ENCODE results near the gene NCOA7.
A peak's percentile ranks its signal among the peaks of the same experiment; 100 is the strongest.

The NCOA7 gene, protein sequence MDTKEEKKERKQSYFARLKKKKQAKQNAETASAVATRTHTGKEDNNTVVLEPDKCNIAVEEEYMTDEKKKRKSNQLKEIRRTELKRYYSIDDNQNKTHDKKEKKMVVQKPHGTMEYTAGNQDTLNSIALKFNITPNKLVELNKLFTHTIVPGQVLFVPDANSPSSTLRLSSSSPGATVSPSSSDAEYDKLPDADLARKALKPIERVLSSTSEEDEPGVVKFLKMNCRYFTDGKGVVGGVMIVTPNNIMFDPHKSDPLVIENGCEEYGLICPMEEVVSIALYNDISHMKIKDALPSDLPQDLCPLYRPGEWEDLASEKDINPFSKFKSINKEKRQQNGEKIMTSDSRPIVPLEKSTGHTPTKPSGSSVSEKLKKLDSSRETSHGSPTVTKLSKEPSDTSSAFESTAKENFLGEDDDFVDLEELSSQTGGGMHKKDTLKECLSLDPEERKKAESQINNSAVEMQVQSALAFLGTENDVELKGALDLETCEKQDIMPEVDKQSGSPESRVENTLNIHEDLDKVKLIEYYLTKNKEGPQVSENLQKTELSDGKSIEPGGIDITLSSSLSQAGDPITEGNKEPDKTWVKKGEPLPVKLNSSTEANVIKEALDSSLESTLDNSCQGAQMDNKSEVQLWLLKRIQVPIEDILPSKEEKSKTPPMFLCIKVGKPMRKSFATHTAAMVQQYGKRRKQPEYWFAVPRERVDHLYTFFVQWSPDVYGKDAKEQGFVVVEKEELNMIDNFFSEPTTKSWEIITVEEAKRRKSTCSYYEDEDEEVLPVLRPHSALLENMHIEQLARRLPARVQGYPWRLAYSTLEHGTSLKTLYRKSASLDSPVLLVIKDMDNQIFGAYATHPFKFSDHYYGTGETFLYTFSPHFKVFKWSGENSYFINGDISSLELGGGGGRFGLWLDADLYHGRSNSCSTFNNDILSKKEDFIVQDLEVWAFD

DNA sequence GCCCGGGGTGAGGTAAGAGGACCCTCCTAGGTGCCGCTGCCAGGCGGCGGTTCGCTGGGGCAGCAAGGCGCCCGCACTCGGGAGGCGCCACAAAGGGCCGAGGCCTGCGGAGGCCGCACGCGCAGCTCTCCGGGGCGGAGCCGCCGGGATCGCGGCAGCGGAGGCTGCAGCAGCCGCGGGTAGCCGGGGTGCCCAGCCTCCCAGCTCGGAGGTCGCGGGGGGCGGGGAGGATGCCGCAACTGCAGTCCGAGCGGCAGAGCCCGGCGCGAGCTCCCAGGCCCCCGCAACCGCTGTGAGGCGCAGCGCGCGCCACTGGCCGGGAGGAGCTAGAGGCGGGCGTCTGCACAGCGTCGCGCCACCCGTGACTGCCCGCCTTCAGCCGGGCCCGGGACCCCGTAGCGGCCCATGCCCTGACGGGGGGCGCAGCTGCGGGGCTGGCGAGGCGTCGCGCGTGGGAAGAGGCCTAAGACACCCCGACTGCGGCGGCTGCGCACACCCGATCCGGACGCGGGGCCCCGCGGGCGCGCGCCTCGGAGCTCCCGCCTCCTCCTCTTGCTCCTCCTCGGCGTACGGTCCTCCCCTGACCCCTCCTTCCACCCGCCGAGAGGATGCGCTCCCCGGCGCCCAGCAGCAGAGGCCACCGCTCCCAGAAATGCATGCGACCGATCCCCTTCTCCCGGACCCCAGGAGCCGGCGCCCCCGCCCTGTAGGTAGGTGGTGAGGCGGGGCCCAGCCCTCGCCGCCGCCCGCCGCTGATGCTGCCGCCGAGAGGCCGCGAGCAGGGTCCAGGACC is at the start of gene NCOA7:
NCOA7 (plus strand) TSS at position 603 of the 793 bp plus-strand sequence. CDS start 24,395 bp downstream, outside the sequence.
- DNase-seq (ENCODE audit: low spot score): peak; percentile 79

GRCh38 chr6:125741336-125741735 is 49.4 kb upstream of the NCOA7 start:
- no peak for DNase-seq (ENCODE audit: low spot score)

- DNase-seq (ENCODE audit: low spot score): no peak
These were observed 48.7 kb upstream of the NCOA7 start for GRCh38 chr6:125742024-125742423.

DNA sequence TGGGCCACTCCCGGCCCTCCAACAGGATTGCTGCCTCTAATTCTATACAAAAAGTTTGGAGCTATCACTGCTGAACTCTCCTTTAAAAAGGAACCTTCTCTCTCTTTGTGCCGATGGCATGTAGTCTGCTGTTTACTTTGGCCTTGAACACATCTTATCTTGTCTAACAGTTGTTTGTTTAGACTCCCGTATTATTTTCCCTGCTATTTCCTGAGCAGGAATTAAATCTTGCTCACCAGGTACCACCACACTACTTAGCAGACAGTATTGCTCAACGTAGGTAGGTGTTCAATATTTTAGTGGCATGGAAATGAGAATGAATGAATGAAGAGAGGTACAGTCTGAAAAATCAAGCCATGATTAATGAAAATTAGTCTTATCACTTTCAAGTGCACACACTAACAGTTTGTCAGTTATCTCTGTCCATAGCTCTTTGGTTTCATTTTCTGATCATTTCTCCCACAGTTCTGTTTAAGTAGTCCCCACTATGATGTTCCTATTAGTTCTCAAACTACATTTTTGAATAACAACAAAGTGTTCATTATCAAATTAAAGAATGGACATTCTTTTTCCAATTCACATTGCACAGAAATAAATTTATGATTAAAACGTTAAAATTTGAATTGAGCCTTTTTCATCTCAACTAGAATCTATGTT is 48.2 kb upstream of the NCOA7 start:
- DNase-seq (ENCODE audit: low spot score): no peak

- no peak for DNase-seq (ENCODE audit: low spot score)
These were observed 47.2 kb upstream of the NCOA7 start for GRCh38 chr6:125743604-125744003.

DNA sequence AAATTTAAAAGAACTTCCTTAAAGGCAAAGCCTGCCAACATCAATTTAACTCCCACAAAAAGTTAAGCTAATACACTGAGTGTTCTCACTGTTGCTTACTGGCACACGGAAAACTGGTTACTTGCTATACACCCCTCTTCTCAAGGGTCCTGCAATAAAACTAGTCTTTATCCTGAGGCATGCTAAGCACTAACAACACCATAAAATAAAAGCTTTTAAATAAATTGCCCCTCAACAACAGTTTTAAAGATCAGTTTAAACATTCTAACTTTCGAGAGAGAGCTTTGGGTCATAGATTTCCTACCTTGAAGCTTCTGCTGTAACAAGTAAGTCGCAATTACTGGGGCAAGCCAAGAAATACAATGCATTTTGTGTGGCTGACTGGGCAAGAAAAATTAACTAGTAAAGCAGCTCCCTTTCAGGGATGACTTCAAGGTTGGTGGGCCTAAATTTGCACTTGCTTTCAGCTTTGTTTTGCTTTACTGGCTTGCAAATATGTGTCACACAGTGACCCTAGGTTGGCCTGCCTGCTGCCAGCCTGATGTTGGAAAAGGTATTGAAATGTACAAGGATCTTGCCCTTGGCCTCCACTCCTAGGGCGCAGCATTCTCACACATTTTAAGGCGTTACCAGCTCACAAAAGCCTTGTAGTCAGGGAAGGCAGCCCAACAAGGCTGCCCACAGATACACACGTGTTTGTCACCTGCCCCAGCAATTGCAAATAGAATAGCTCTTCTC is 45.3 kb upstream of the NCOA7 start:
- no peak for DNase-seq (ENCODE audit: low spot score)

- no peak for DNase-seq (ENCODE audit: low spot score)
These were observed 44.7 kb upstream of the NCOA7 start for GRCh38 chr6:125746019-125746414.

GRCh38 chr6:125746731-125747588 is 43.8 kb upstream of the NCOA7 start:
- peak; percentile 66 for DNase-seq (ENCODE audit: low spot score)

- peak; percentile 6 for DNase-seq (ENCODE audit: low spot score)
These were observed 43.0 kb upstream of the NCOA7 start for GRCh38 chr6:125747589-125748405.

DNA sequence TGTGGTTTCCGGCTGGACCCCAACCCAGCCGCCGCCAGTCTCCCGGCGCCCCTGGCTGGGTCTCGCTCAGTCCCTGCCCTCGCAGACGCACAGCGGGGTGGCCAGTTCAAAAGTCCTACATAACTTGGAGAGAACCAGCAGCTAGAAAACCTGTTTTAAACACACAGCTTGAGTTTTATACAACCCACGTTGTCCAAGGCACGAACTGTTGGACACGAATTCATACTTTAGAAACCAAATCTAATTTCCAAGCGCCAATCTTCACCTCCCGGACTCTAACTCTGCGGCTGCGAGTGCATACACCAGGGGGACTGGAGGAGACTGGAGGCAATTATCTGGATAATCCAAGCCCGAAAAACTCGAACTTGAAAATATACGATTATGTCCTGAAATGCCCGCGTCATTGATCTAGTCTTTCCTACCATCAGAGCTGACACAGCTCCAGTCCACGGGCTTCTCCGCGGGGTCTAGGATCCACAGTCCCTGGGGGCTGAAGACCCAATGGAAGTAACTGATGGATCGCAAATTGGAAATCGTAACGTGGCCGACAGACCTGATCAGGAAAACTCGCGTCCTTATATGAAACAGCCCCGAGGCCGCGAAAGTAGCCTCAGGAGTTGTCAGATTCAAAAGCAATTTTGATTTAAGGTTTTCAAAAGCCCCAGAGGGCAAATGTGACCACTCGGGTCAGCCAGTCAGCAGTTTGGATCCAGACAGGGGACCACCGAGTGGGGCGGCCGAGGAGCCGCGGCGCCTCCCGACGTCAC is 42.2 kb upstream of the NCOA7 start:
- DNase-seq (ENCODE audit: low spot score): no peak

- DNase-seq (ENCODE audit: low spot score): peak; percentile 79
These were observed 41.4 kb upstream of the NCOA7 start, which contains the start of gene HEY2 for GRCh38 chr6:125749173-125749864. TSS of gene HEY2 (plus strand) at chr6:125749632. CDS start at chr6:125749777, 145 bp downstream.

- DNase-seq (ENCODE audit: low spot score): no peak
These were observed 40.7 kb upstream of the NCOA7 start for GRCh38 chr6:125749865-125750691.

GRCh38 chr6:125750692-125751333 is 39.9 kb upstream of the NCOA7 start:
- DNase-seq (ENCODE audit: low spot score): no peak

DNA sequence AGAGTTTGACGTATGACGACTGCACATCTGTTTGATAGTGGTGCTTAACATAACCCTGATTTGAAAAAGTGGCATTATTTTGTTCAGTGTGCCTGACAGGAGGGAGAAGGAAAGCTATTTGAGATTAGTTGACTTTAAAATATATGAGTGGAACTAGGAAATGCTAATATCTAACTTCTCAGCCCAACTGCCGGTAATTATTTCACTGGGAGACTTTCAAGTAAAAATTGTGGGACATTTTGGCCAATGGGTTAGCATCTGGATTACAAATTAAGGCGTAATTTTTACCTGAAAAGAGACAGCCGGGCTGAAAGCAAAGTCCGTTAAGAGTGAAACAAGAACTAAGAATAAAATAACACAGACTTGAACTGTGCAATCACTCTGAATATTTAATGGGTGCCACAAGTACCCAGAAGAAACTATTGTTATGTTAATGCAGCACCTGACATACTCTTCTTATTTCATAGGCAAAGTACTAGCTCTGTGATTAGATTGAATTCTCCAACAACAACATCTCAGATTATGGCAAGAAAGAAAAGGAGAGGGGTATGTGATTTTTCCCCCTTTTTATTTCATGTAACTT is 39.3 kb upstream of the NCOA7 start:
- no peak for DNase-seq (ENCODE audit: low spot score)

DNA sequence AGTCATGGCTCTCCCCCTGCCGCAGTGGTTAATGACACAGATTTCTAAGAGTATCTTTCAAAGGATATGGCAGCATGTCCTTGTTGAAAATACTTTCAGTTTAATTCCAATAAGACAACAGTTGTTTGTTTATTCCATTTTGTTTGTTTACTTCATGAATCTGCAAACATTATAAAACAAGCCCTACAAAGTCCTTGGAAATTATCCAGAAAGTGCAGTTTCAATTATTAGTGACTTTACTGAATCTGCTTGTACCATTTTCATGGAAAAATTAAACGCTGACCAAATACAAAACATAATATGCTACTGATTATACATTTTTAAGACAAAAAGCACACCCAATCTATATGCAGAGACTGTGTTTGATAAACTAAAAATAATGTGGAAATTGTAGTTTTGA is 38.0 kb upstream of the NCOA7 start:
- no peak for DNase-seq (ENCODE audit: low spot score)
